Neuronal stem cell (in vitro differentiated cells): Measurements from ENCODE around the gene CKB.

ENCODE experiments used
- DNase-seq: peaks from one replicate; pipeline ENCODE4 v3.0.0-alpha.2; 2013; ENCODE audit warnings: low spot score
- H2AFZ ChIP-seq: one replicate; pipeline ENCODE4 v1.6.1; 2013; ENCODE audit warnings: mild to moderate bottlenecking, low read length, inconsistent platforms
- H2AK5ac ChIP-seq: 2 replicates; pipeline ENCODE4 v1.6.1; 2013; ENCODE audit warnings: low read depth, mild to moderate bottlenecking, inconsistent platforms, low read length, moderate library complexity, mixed read lengths
- H2BK120ac ChIP-seq: 2 replicates; pipeline ENCODE4 v1.6.1; 2013; ENCODE audit warnings: low read depth, mild to moderate bottlenecking, inconsistent platforms, low read length, moderate library complexity, mixed read lengths
- H2BK12ac ChIP-seq: one replicate; pipeline ENCODE4 v1.6.1; 2013; ENCODE audit warnings: low read length, inconsistent platforms
- H2BK15ac ChIP-seq: 2 replicates; pipeline ENCODE4 v1.6.1; 2013; ENCODE audit warnings: mild to moderate bottlenecking, low read length, inconsistent platforms, mixed read lengths
- H2BK5ac ChIP-seq: one replicate; pipeline ENCODE4 v1.6.1; 2013; ENCODE audit warnings: inconsistent platforms, mild to moderate bottlenecking, low read length, moderate library complexity
- H3K14ac ChIP-seq: one replicate; pipeline ENCODE4 v1.6.1; 2013; ENCODE audit warnings: low read length, inconsistent platforms
- H3K18ac ChIP-seq: 2 replicates; pipeline ENCODE4 v1.6.1; 2013; ENCODE audit warnings: low read length, inconsistent platforms
- H3K23ac ChIP-seq: 2 replicates; pipeline ENCODE4 v1.6.1; 2013; ENCODE audit warnings: low read depth, mild to moderate bottlenecking, mixed read lengths, low read length, inconsistent platforms; ENCODE audit not compliant: poor library complexity
- H3K27ac ChIP-seq: replicated peaks from 3 replicates; pipeline ENCODE4 v1.5.1; 2013; ENCODE audit warnings: low read length, inconsistent platforms
- H3K27me3 ChIP-seq, 3 experiments: 2 replicates each; pipeline ENCODE4 v1.6.1; 2013; ENCODE audit warnings: low read length in 3 of 3, mild to moderate bottlenecking in 2 of 3, inconsistent platforms in 1 of 3, low read depth in 1 of 3, mixed read lengths in 1 of 3, moderate library complexity in 1 of 3; ENCODE audit not compliant: control insufficient read depth in 3 of 3, insufficient read depth in 3 of 3
- H3K36me3 ChIP-seq, 2 donors: replicated peaks in 1 of 2; 2 replicates each; pipeline ENCODE4 v1.6.1; 2013; ENCODE audit warnings: low read length in 2 of 2; ENCODE audit not compliant: control insufficient read depth in 2 of 2, insufficient read depth in 2 of 2
- H3K4ac ChIP-seq: 2 replicates; pipeline ENCODE4 v1.6.1; 2013; ENCODE audit warnings: inconsistent platforms, mild to moderate bottlenecking, low read length, moderate library complexity
- H3K4me1 ChIP-seq, 2 donors: 1 replicate in 1 of 2; 2 replicates in 1 of 2; pipeline ENCODE4 v1.6.1; 2013; ENCODE audit warnings: low read length in 2 of 2, low read depth in 1 of 2; ENCODE audit not compliant: control insufficient read depth in 2 of 2, insufficient read depth in 1 of 2
- H3K4me2 ChIP-seq: one replicate; pipeline ENCODE4 v1.6.1; 2013; ENCODE audit warnings: mild to moderate bottlenecking, low read length, inconsistent platforms; ENCODE audit not compliant: insufficient read depth, poor library complexity, severe bottlenecking
- H3K4me3 ChIP-seq, 2 donors: 2 replicates each; pipeline ENCODE4 v1.5.1; 2013; ENCODE audit warnings: low read length in 2 of 2, mild to moderate bottlenecking in 2 of 2, inconsistent platforms in 1 of 2, moderate library complexity in 1 of 2
- H3K79me1 ChIP-seq: one replicate; pipeline ENCODE4 v1.6.1; 2013; ENCODE audit warnings: low read depth, mild to moderate bottlenecking, inconsistent platforms, low read length, moderate library complexity
- H3K9ac ChIP-seq: one replicate; pipeline ENCODE4 v1.6.1; 2013; ENCODE audit warnings: mild to moderate bottlenecking, low read depth, low read length, inconsistent platforms; ENCODE audit not compliant: poor library complexity
- H3K9me3 ChIP-seq, 2 donors: replicated peaks in 1 of 2; 2 replicates each; pipeline versions ENCODE3 to v1.6.1; 2013; ENCODE audit warnings: low read length in 2 of 2, mild to moderate bottlenecking in 2 of 2, inconsistent platforms in 1 of 2, low read depth in 1 of 2, mixed read lengths in 1 of 2, moderate library complexity in 1 of 2; ENCODE audit not compliant: control insufficient read depth in 2 of 2, insufficient read depth in 1 of 2
- H4K8ac ChIP-seq: one replicate; pipeline ENCODE4 v1.6.1; 2013; ENCODE audit warnings: low read depth, mild to moderate bottlenecking, inconsistent platforms, low read length, moderate library complexity
- H4K91ac ChIP-seq: one replicate; pipeline ENCODE4 v1.6.1; 2013; ENCODE audit warnings: low read length, low read depth, mild to moderate bottlenecking, inconsistent platforms; ENCODE audit not compliant: poor library complexity
- WGBS, 2 donors: extraction: QIAGEN DNeasy Blood & Tissue Kit; methylation state at CpG; one replicate each; pipeline ENCODE4 v1.1.7; 2013; ENCODE audit warnings: missing lambda C conversion rate in 2 of 2, mixed read lengths in 1 of 2; ENCODE audit not compliant: insufficient read length in 2 of 2, insufficient replicate concordance in 1 of 2; ENCODE audit errors: extremely low coverage in 2 of 2; 5-methylcytosine and 5-hydroxymethylcytosine counted together

Gene CKB

GRCh38 chr14:103547455-103547940 lies 24.9 kb upstream of the CKB start:
- Histone ChIP-seq H3K79me1 (peaks cover 12% of the 10 kb centered on the region), H3K4me2 (no peak overlapping the region), H4K8ac (no peak overlapping the region), H3K4me3 (no peak overlapping the region), H2AK5ac (peak overlapping the region; percentile 99), H4K91ac (peak overlapping the region; percentile 9), H2BK12ac (peak overlapping the region; percentile 59), H3K4ac (no peak overlapping the region), H3K27ac (no peak overlapping the region), H3K14ac (no peak overlapping the region), H2BK120ac (peak overlapping the region; percentile 61), H3K9me3 (no peaks in the 10 kb centered on the region), H3K4me1 (peaks cover 24 to 46% of the 10 kb centered on the region in 2 donors), H2BK15ac (peak overlapping the region; percentile 70), H3K9ac (no peak overlapping the region), H3K27me3 (no peaks in the 10 kb centered on the region), H3K23ac (no peak overlapping the region), H3K18ac (peak overlapping the region; percentile 74), H2BK5ac (peak overlapping the region; percentile 98), H3K36me3 (no peaks in the 10 kb centered on the region), H2AFZ (no peak overlapping the region)
- DNase-seq: no peak
- WGBS, 2 donors: no CpG with 5 or more reads among the region's 11 CpGs

GRCh38 chr14:103546652-103547454 lies 24.2 kb upstream of the CKB start:
- peak overlapping the region; percentile 53 for H4K91ac ChIP-seq
- H2AFZ ChIP-seq: peak overlapping the region; percentile 1
- no peaks in the 10 kb centered on the region for H3K27me3 ChIP-seq
- peak overlapping the region; percentile 91 for H3K23ac ChIP-seq
- no peak overlapping the region for H3K4me3 ChIP-seq
- peak overlapping the region; percentile 99 for H2AK5ac ChIP-seq
- H4K8ac ChIP-seq: no peak overlapping the region
- no peaks in the 10 kb centered on the region for H3K9me3 ChIP-seq
- H3K4ac ChIP-seq: peak overlapping the region; percentile 77
- peak overlapping the region; percentile 98 for H2BK5ac ChIP-seq
- peak overlapping the region; percentile 76 for H3K18ac ChIP-seq
- peaks cover 31 to 52% of the 10 kb centered on the region in 2 donors for H3K4me1 ChIP-seq
- no peaks in the 10 kb centered on the region for H3K36me3 ChIP-seq
- H2BK120ac ChIP-seq: peak overlapping the region; percentile 61
- no peak for DNase-seq
- WGBS, 2 donors: no CpG with 5 or more reads among the region's 21 CpGs
- H2BK15ac ChIP-seq: peak overlapping the region; percentile 70
- H3K4me2 ChIP-seq: no peak overlapping the region
- peaks cover 12% of the 10 kb centered on the region for H3K79me1 ChIP-seq
- no peak overlapping the region for H3K27ac ChIP-seq
- peak overlapping the region; percentile 59 for H2BK12ac ChIP-seq
- peak overlapping the region; percentile 97 for H3K14ac ChIP-seq
- peak overlapping the region; percentile 72 for H3K9ac ChIP-seq

- no peak for DNase-seq
- Histone ChIP-seq H4K8ac (no peak overlapping the region), H3K9ac (no peak overlapping the region), H3K14ac (peak overlapping the region; percentile 97), H3K27ac (no peak overlapping the region), H3K79me1 (peaks cover 12% of the 10 kb centered on the region), H3K18ac (peak overlapping the region; percentile 93), H3K27me3 (no peaks in the 10 kb centered on the region), H3K36me3 (no peaks in the 10 kb centered on the region), H3K9me3 (no peaks in the 10 kb centered on the region), H3K4me3 (no peak overlapping the region), H4K91ac (peak overlapping the region; percentile 53), H3K4me2 (no peak overlapping the region), H2AK5ac (peak overlapping the region; percentile 99), H2AFZ (no peak overlapping the region), H3K4ac (peak overlapping the region; percentile 93), H3K23ac (peak overlapping the region; percentile 80), H3K4me1 (peaks cover 39 to 59% of the 10 kb centered on the region in 2 donors), H2BK120ac (peak overlapping the region; percentile 97), H2BK5ac (peak overlapping the region; percentile 98), H2BK15ac (peak overlapping the region; percentile 70), H2BK12ac (peak overlapping the region; percentile 90)
- no CpG with 5 or more reads among the region's 27 CpGs for WGBS, 2 donors
These were observed 23.5 kb upstream of the CKB start for GRCh38 chr14:103545915-103546651.
